K562 (cell line): ENCODE data around the gene MOB1A. TPM values are rescaled to one million over a fixed set of nuclear protein-coding genes. Genes with fewer than 3 reads are reported as not detected.

Experiments
- EP400 ChIP-seq: fragments of 450-650 bp; IDR thresholded peaks from 2 replicates; pipeline ENCODE4 v1.6.1; 2017; ENCODE audit warnings: antibody characterized with exemption, mild to moderate bottlenecking, moderate library complexity
- GABPA ChIP-seq: fragments of 200-800 bp; sonication (Bioruptor generic); conservative IDR thresholded peaks from 2 replicates; pipeline ENCODE4 v1.6.1; 2016; ENCODE audit warnings: low read depth, missing genetic modification characterization, missing compliant biosample characterization
- KDM5B ChIP-seq: fragments of 200-600 bp; sonication (generic); IDR thresholded peaks from 2 replicates; pipeline ENCODE4 v1.6.1; 2012; ENCODE audit warnings: low read depth, mild to moderate bottlenecking, moderate library complexity, low read length, control low read depth, inconsistent platforms; ENCODE audit not compliant: insufficient replicate concordance
- RBM22 ChIP-seq: fragments of 200-400 bp; formaldehyde crosslinking; IDR thresholded peaks from 2 replicates; pipeline ENCODE4 v1.6.1; 2018; ENCODE audit warnings: low read length, low read depth; ENCODE audit not compliant: poor library complexity, severe bottlenecking
- SIN3A ChIP-seq, 2 experiments: fragments of 150-350 bp in 1 of 2; IDR thresholded peaks; 2 replicates each; pipeline ENCODE4 v1.6.1; 2011 to 2016; ENCODE audit warnings: borderline replicate concordance in 2 of 2, low read depth in 2 of 2, low read length in 2 of 2, mild to moderate bottlenecking in 2 of 2, moderate library complexity in 2 of 2; ENCODE audit not compliant: control insufficient read depth in 1 of 2
- ZEB2 ChIP-seq: fragments of 450-650 bp; IDR thresholded peaks from 2 replicates; pipeline ENCODE4 v1.6.1; 2016
- polyA plus RNA-seq, 8 experiments: library from polyadenylated mRNA; depleted of rRNA in 4 of 8; stranded (reverse) in 5 of 8; unstranded in 3 of 8; fragments of >200 nt; fragmentation: Nextera tagmentation in 2 of 8; fragmentation: Illumina TruSeq in 1 of 8; extraction: Ambion mirVana in 2 of 8; extraction: Trizol in 1 of 8; gene quantifications; 2 replicates each; pipeline versions ENCODE4 v1.2.1 to v1.2.3, GENCODE V29; 2011 to 2014; ENCODE audit warnings: inconsistent platforms in 1 of 8, missing spikeins in 1 of 8
- total RNA-seq, 7 experiments: library from RNA; depleted of rRNA in 6 of 7; stranded (reverse); fragments of >200 nt in 6 of 7; fragmentation: Illumina TruSeq in 2 of 7; extraction: Trizol in 2 of 7; gene quantifications; 2 replicates each; pipeline versions ENCODE4 v1.2.1 to v1.2.3, GENCODE V29; 2011 to 2021; ENCODE audit warnings: low replicate concordance in 1 of 7
- TF ChIP-seq, protein P1 (sequence below), 2 experiments: fragments of 450-650 bp; formaldehyde crosslinking in 1 of 2; IDR thresholded peaks; 2 replicates each; pipeline versions ENCODE4 v1.4.0 to v1.6.1; 2014 to 2020; ENCODE audit warnings: mild to moderate bottlenecking in 2 of 2, borderline replicate concordance in 1 of 2, low read depth in 1 of 2
- TF ChIP-seq, protein P2 (sequence below): fragments of 450-650 bp; formaldehyde crosslinking; IDR thresholded peaks from 2 replicates; pipeline ENCODE4 v1.4.0; 2022; ENCODE audit warnings: mild to moderate bottlenecking, moderate library complexity
- TF ChIP-seq, protein P3 (sequence below): IDR thresholded peaks from 2 replicates; pipeline ENCODE4 v1.6.1; 2014; ENCODE audit warnings: antibody characterized with exemption
- TF ChIP-seq, protein P4 (sequence below), 3 experiments: fragments of 200-800 bp in 1 of 3; sonication (Bioruptor generic) in 1 of 3; sonication (generic) in 1 of 3; formaldehyde crosslinking in 1 of 3; IDR thresholded peaks; 2 replicates each; pipeline versions ENCODE4 v1.6.1 to v1.8.0; 2016 to 2022; ENCODE audit warnings: mild to moderate bottlenecking in 2 of 3, missing compliant biosample characterization in 2 of 3, missing genetic modification characterization in 2 of 3, missing genetic modification reagents in 1 of 3

Gene MOB1A
- total and polyA plus RNA-seq, 9 of the 15 experiments (the other 6 are each of a cell fraction or from before 2014, with no cell fraction given) = 24.8 to 100 (median 60.2) TPM

GRCh38 chr2:74198461-74199274 lies 20.0 kb upstream of the MOB1A start, which contains the start of gene MTHFD2 (continued):
- TF ChIP-seq, protein P1, sequence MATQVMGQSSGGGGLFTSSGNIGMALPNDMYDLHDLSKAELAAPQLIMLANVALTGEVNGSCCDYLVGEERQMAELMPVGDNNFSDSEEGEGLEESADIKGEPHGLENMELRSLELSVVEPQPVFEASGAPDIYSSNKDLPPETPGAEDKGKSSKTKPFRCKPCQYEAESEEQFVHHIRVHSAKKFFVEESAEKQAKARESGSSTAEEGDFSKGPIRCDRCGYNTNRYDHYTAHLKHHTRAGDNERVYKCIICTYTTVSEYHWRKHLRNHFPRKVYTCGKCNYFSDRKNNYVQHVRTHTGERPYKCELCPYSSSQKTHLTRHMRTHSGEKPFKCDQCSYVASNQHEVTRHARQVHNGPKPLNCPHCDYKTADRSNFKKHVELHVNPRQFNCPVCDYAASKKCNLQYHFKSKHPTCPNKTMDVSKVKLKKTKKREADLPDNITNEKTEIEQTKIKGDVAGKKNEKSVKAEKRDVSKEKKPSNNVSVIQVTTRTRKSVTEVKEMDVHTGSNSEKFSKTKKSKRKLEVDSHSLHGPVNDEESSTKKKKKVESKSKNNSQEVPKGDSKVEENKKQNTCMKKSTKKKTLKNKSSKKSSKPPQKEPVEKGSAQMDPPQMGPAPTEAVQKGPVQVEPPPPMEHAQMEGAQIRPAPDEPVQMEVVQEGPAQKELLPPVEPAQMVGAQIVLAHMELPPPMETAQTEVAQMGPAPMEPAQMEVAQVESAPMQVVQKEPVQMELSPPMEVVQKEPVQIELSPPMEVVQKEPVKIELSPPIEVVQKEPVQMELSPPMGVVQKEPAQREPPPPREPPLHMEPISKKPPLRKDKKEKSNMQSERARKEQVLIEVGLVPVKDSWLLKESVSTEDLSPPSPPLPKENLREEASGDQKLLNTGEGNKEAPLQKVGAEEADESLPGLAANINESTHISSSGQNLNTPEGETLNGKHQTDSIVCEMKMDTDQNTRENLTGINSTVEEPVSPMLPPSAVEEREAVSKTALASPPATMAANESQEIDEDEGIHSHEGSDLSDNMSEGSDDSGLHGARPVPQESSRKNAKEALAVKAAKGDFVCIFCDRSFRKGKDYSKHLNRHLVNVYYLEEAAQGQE (IDR thresholded peaks at IDR 0.05; ENCODE audit: borderline replicate concordance) = peak; percentile 60
- TF ChIP-seq, protein P1 (CRISPR knock-in tag; IDR thresholded peaks at IDR 0.05; ENCODE audit: low read depth) = peak; percentile 70
- peak; percentile 52; the same call in 1 of the 2 replicates for TF ChIP-seq GABPA (tag)
- TF ChIP-seq, protein P2, sequence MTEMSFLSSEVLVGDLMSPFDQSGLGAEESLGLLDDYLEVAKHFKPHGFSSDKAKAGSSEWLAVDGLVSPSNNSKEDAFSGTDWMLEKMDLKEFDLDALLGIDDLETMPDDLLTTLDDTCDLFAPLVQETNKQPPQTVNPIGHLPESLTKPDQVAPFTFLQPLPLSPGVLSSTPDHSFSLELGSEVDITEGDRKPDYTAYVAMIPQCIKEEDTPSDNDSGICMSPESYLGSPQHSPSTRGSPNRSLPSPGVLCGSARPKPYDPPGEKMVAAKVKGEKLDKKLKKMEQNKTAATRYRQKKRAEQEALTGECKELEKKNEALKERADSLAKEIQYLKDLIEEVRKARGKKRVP (CRISPR knock-in tag) = peak; percentile 100
- TF ChIP-seq KDM5B = peak; percentile 95
- TF ChIP-seq, protein P3, sequence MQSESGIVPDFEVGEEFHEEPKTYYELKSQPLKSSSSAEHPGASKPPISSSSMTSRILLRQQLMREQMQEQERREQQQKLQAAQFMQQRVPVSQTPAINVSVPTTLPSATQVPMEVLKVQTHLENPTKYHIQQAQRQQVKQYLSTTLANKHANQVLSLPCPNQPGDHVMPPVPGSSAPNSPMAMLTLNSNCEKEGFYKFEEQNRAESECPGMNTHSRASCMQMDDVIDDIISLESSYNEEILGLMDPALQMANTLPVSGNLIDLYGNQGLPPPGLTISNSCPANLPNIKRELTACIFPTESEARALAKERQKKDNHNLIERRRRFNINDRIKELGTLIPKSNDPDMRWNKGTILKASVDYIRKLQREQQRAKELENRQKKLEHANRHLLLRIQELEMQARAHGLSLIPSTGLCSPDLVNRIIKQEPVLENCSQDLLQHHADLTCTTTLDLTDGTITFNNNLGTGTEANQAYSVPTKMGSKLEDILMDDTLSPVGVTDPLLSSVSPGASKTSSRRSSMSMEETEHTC = 0 out of 2 replicates have a peak, but pooled peaks have one; percentile 44
- peak; percentile 67 to 72; a peak in 1 of 4 replicates for TF ChIP-seq SIN3A (IDR thresholded peaks at IDR 0.05; ENCODE audit: borderline replicate concordance in 2 of 2, control insufficient read depth in 1 of 2, low read depth in 2 of 2, low read length in 2 of 2)
- TF ChIP-seq, protein P4, sequence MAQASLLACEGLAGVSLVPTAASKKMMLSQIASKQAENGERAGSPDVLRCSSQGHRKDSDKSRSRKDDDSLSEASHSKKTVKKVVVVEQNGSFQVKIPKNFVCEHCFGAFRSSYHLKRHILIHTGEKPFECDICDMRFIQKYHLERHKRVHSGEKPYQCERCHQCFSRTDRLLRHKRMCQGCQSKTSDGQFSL (CRISPR knock-in tag; IDR thresholded peaks at IDR 0.05) = peak; percentile 66
- TF ChIP-seq, protein P4 (tag; IDR thresholded peaks at IDR 0.05) = no peak
- TF ChIP-seq ZEB2 = 0 out of 2 replicates have a peak, but pooled peaks have one; percentile 18
- peak; percentile 100 for TF ChIP-seq EP400
- peak; percentile 99 for TF ChIP-seq RBM22
